ENCODE measurements around the gene PTPRE. TPM values are rescaled to one million over a fixed set of nuclear protein-coding genes. Genes with fewer than 3 reads are reported as not detected.

PTPRE gene
- total RNA-seq, 1 experiment from 2014 or later, result 12.3 TPM

DNA sequence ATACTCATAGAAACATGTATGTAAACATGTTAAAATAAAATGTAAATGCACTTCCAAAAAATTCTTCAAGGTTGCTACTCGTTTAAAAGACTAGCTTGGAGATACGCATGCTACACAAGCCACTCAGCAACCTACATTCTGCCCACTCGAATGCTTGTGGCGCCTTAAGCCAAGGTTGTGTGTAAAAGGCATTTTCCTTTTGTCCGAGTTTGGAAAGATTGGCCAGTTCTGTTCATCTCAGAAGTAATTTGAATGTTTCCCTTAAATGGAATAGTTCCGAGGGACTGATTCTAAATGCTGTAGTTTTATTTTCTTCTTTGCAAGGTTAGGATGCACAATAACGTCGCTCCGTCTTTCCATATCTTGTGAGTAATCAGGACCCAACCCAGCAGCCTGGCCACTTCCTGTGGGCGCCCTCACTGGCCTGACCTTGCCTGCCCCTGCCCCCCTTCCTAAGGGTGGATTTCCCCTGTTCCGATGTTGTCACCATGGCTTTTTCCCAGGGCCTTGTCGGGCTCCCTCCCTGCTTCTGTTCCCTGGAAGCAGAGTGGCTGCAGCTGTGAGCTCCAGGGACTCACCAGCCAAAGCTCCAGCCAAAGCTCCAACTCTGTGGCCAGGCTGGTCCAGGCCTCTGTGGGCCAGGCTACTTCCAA lies 70.6 kb downstream of the PTPRE start:
- CTCF ChIA-PET, result no interaction called here
- no peaks in the 10 kb centered on the region for H3K36me3 ChIP-seq (ENCODE audit: control insufficient read depth in 1 of 2, insufficient read depth in 2 of 2, low read length in 2 of 2)
- no peaks in the 10 kb centered on the region for H3K27me3 ChIP-seq (ENCODE audit: insufficient read depth, low read length)
- H3K9me2 ChIP-seq (ENCODE audit: insufficient read depth), result no peaks in the 10 kb centered on the region
- H4K20me1 ChIP-seq (ENCODE audit: insufficient read depth), result no peaks in the 10 kb centered on the region
- H3K79me2 ChIP-seq (ENCODE audit: insufficient read depth, low read length), result no peaks in the 10 kb centered on the region
- intact Hi-C loops (cut with micrococcal nuclease), result no loop called here
- H3K9me3 ChIP-seq (ENCODE audit: control insufficient read depth in 1 of 2, insufficient read depth in 1 of 2, low read depth in 1 of 2, low read length in 2 of 2), result no peaks in the 10 kb centered on the region
- no peak for ATAC-seq
- TF ChIP-seq FOSL1 (IDR thresholded peaks at IDR 0.05; ENCODE audit: low read depth) (no peak), CBX3 (IDR thresholded peaks at IDR 0.05; ENCODE audit: low read depth) (no peak), EGR1 (IDR thresholded peaks at IDR 0.05; ENCODE audit: low read depth) (no peak), TCF7L2 (IDR thresholded peaks at IDR 0.05; ENCODE audit: borderline replicate concordance, extremely low read depth, insufficient read depth, insufficient read length) (no peak), SP1 (IDR thresholded peaks at IDR 0.05; ENCODE audit: low read depth) (no peak), CEBPB (IDR thresholded peaks at IDR 0.05; ENCODE audit: low read depth) (no peak), EZH2phosphoT487 (IDR thresholded peaks at IDR 0.05; ENCODE audit: borderline replicate concordance) (no peak), YY1 (IDR thresholded peaks at IDR 0.05; ENCODE audit: extremely low read depth, insufficient replicate concordance, low read depth, low read length) (no peak), SRF (IDR thresholded peaks at IDR 0.05; ENCODE audit: low read depth) (no peak), POLR2A (IDR thresholded peaks at IDR 0.05; ENCODE audit: borderline replicate concordance, extremely low read depth, insufficient read depth, insufficient read length) (no peak), ZBTB33 (IDR thresholded peaks at IDR 0.05; ENCODE audit: extremely low read depth, insufficient replicate concordance, low read length) (no peak), RAD21 (IDR thresholded peaks at IDR 0.05; ENCODE audit: low read depth) (no peak), ELF1 (IDR thresholded peaks at IDR 0.05; ENCODE audit: borderline replicate concordance, low read depth) (no peak), SIN3A (IDR thresholded peaks at IDR 0.05; ENCODE audit: low read depth) (no peak), JUND (IDR thresholded peaks at IDR 0.05) (no peak), ZNF274 (IDR thresholded peaks at IDR 0.05; ENCODE audit: low read depth, low read length) (no peak), MAX (IDR thresholded peaks at IDR 0.05) (no peak)
- TF ChIP-seq, protein P1, sequence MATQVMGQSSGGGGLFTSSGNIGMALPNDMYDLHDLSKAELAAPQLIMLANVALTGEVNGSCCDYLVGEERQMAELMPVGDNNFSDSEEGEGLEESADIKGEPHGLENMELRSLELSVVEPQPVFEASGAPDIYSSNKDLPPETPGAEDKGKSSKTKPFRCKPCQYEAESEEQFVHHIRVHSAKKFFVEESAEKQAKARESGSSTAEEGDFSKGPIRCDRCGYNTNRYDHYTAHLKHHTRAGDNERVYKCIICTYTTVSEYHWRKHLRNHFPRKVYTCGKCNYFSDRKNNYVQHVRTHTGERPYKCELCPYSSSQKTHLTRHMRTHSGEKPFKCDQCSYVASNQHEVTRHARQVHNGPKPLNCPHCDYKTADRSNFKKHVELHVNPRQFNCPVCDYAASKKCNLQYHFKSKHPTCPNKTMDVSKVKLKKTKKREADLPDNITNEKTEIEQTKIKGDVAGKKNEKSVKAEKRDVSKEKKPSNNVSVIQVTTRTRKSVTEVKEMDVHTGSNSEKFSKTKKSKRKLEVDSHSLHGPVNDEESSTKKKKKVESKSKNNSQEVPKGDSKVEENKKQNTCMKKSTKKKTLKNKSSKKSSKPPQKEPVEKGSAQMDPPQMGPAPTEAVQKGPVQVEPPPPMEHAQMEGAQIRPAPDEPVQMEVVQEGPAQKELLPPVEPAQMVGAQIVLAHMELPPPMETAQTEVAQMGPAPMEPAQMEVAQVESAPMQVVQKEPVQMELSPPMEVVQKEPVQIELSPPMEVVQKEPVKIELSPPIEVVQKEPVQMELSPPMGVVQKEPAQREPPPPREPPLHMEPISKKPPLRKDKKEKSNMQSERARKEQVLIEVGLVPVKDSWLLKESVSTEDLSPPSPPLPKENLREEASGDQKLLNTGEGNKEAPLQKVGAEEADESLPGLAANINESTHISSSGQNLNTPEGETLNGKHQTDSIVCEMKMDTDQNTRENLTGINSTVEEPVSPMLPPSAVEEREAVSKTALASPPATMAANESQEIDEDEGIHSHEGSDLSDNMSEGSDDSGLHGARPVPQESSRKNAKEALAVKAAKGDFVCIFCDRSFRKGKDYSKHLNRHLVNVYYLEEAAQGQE (IDR thresholded peaks at IDR 0.05; ENCODE audit: low read depth), result no peak
- TF ChIP-seq, protein P2, sequence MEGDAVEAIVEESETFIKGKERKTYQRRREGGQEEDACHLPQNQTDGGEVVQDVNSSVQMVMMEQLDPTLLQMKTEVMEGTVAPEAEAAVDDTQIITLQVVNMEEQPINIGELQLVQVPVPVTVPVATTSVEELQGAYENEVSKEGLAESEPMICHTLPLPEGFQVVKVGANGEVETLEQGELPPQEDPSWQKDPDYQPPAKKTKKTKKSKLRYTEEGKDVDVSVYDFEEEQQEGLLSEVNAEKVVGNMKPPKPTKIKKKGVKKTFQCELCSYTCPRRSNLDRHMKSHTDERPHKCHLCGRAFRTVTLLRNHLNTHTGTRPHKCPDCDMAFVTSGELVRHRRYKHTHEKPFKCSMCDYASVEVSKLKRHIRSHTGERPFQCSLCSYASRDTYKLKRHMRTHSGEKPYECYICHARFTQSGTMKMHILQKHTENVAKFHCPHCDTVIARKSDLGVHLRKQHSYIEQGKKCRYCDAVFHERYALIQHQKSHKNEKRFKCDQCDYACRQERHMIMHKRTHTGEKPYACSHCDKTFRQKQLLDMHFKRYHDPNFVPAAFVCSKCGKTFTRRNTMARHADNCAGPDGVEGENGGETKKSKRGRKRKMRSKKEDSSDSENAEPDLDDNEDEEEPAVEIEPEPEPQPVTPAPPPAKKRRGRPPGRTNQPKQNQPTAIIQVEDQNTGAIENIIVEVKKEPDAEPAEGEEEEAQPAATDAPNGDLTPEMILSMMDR (IDR thresholded peaks at IDR 0.05 in 2 of 3, conservative IDR thresholded peaks at IDR 0.05 in 1 of 3; ENCODE audit: borderline replicate concordance in 1 of 3, insufficient read depth in 1 of 3, low read depth in 2 of 3, low read length in 2 of 3), result no peak
- TF ChIP-seq, protein P3, sequence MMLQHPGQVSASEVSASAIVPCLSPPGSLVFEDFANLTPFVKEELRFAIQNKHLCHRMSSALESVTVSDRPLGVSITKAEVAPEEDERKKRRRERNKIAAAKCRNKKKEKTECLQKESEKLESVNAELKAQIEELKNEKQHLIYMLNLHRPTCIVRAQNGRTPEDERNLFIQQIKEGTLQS (IDR thresholded peaks at IDR 0.05), result no peak
- H3K4me3 ChIP-seq (replicated peaks in 1 of 2; ENCODE audit: low read depth in 1 of 2, low read length in 2 of 2), result no peak overlapping the region
- no TSS peak for BruUV-seq (replicated peaks)
- H3K4me2 ChIP-seq (ENCODE audit: low read length), result no peak overlapping the region
- DNase-seq (ENCODE audit: low read depth, low spot score), result no peak
- POLR2A ChIA-PET, result no interaction called here
- no peak overlapping the region for H2AFZ ChIP-seq (ENCODE audit: low read depth, low read length, poor library complexity, severe bottlenecking)
- RAD21 ChIA-PET (ENCODE audit: low non-redundant PET in 1 of 2, low total read pairs in 2 of 2, uncharacterized antibody in 2 of 2, unreplicated experiment in 2 of 2), result no interaction called here
- no peaks in the 10 kb centered on the region for H3K4me1 ChIP-seq (ENCODE audit: control insufficient read depth in 1 of 2, insufficient read depth in 2 of 2, low read length in 2 of 2)
- no peak overlapping the region for H3K9ac ChIP-seq (ENCODE audit: low read length)
- no peak overlapping the region for H3K27ac ChIP-seq (ENCODE audit: low read depth, low read length)

All from HCT116 (cell line).